A549 treated with dexamethasone at 1 μM for 4 hours (cell line): ENCODE results near the gene PTCHD4. TPM values are rescaled to one million over a fixed set of nuclear protein-coding genes. Genes with fewer than 3 reads are reported as not detected.

Source experiments
- total RNA-seq: library from RNA; stranded (reverse); fragments of 200-300 nt; extraction: Qiagen RNA extraction; gene quantifications from 5 replicates; pipeline ENCODE4 v1.2.3, GENCODE V29; 2022

The PTCHD4 gene
- total RNA-seq, result 0.02 to 0.06 TPM (median 0.04 TPM) in 4 of 5 replicates, not detected in the other

DNA sequence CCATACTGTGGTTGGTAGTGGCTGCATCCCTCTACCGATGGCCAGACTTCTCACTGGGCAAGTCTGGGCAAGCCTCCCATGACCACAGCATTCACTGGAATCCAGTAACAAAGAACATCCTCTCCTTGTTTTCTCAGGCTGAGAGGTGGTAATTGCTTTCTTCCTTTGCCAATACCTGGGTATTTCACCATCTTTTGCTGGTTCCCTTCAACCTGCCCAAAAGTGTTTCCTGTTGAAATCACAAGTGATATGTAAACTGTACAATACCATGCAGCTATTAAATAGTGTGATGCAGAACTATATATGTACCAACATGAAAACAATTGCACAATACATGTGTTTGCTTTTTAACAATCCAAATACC is at the start of gene PTCHD4:
Gene PTCHD4 (minus strand): TSS at position 55 of the 364 bp plus-strand sequence. CDS start 42,240 bp downstream, outside the sequence.

